IPS DF 4.7 (cell line): Measurements from ENCODE around the gene CYP27C1.
"Not testable (repeated sequence)": the region's sequence is repeated elsewhere in the genome, so short reads cannot be mapped to it uniquely, and the experiment has no call there.

Source experiments
- DNase-seq: peaks from one replicate; pipeline ENCODE4 v3.0.0-alpha.2; 2013; ENCODE audit warnings: low spot score; ENCODE audit errors: extremely low read depth

Gene CYP27C1, protein sequence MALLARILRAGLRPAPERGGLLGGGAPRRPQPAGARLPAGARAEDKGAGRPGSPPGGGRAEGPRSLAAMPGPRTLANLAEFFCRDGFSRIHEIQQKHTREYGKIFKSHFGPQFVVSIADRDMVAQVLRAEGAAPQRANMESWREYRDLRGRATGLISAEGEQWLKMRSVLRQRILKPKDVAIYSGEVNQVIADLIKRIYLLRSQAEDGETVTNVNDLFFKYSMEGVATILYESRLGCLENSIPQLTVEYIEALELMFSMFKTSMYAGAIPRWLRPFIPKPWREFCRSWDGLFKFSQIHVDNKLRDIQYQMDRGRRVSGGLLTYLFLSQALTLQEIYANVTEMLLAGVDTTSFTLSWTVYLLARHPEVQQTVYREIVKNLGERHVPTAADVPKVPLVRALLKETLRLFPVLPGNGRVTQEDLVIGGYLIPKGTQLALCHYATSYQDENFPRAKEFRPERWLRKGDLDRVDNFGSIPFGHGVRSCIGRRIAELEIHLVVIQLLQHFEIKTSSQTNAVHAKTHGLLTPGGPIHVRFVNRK

DNA sequence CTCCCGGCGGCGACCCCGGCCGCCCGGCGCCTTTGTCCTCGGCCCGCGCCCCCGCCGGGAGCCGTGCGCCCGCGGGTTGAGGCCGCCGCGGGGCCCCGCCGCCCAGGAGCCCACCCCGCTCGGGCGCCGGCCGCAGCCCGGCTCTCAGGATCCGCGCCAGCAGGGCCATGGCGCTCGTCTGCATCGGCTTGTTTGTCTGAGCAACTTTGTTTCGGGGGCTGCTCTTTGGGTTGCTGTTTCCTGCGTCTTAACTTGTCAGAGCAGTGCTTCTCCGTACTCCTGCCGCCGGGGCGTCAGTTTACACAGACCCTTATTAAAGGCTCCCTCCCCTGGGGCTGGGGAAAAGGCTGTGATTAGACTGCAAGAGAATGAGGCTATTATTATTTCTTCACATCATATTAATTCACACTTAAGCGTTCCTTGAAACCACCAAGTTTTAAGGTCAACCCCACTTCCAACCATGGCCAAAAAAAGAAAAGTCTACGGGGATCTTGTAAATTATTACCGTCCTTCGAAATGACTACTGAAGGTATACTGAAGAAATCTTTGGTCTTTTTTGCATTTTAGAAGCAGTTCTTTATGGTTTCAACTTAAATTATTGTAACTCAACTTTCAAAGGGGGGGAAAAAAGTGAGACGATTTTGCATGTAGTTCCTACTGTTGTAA lies at the start of gene CYP27C1:
Gene CYP27C1, minus strand, starts transcription at position 198 of the 666 bp plus-strand sequence. Its CDS starts 29 bp downstream, at position 169.
- DNase-seq: no peak

DNA sequence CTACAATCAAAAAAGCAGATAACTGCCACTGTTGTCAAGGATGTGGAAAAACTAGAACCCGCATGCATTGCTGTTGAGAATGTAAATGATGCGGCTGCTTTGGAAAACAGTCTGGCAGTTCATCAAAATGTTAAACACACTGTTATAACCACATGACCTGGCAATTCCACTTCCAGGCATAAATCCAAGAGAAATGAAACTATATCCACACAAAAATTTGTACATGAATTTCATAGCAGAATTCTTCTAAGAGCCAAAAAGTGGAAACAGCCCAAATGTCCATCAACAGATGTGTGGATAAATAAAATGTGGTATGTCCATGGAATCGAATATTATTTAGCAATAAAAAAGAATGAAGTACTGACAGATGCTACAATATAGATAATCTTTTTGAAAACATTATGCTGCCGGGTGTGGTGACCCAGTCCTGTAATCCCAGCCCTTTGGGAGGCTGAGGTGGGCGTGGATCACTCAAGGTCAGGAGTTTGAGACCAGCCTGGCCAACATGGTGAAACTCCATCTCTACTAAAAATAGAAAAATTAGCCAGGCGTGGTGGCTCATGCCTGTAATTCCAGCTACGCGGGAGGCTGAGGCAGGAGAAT lies 41.8 kb upstream of the CYP27C1 start:
- no peak for DNase-seq

DNA sequence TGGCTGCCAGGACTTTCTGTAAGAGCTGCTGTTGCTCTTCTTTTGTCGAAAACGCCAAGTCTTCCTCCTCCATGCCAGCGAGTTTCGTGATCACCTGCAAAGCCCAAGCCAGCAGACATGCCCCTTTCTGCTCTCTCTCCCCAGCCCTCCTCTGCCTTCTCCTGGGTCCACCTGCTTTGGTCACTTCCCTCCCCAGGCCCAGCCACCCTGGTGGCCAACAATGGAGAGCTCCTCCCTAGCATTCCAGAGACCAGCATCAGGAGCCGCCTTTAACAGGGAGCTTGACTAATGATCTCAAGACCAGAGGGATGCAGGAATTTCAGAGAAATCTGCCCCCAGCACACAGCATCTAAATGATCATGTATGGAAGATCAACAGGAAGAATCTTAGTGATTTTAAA lies 39.3 kb upstream of the CYP27C1 start:
- DNase-seq: no peak

DNA sequence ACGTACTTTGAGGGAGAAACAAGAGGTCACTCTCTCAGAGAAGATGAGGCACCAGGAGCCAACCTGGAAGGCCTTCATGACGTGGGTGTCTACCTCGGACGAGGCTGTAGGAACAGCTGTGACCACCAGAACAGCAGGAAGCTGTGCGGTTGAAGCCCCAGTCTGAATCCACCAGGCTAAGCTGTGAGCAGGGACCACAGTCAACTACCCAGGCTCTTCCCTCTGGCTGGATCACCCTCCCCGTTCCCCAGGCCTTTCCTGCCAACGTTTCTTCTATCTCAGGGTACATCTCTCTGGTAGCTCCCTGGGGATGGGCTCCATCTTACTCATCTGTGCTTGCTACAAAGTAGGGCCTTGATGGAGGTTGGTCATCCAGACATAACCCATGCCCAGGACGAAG lies 36.8 kb upstream of the CYP27C1 start:
- no peak for DNase-seq

DNA sequence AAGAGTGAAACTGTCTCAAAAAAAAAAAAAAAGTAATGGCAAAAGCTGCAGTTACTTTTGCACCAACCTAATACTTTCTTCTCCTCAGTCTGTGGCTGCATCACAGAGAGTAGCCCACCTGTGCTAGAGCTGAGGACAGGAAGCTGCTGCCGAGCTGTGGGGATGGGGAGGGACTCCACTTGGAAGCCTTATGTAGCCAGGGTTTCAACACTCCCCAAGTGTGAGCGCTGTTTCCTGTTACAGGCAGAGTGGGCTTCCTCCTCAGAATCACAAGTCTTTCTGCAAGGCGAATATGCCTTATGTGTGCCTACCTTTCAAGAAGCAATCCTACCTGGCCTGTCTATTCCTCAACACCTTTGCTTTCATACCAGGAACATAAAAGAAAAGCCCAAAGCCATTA lies 36.3 kb upstream of the CYP27C1 start:
- DNase-seq: no peak

DNA sequence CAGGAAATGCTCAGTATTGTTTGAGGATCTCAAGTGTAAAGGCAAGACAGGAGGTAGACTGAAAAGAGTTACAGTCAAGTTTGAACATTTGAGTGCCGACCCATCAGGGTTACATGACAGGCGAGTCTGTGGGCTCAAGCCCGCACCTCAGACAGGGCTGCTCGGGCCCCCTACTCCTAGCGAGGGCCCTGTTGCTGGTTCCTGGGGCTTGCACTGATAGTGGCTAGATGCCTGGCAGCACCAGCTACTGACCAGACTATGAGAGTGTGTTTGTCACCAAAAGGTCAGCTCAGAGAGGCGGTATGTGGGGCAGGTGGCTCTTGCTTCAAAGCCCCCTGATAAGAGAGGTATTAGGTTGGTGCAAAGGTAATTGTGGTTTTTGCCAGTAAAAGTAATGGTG lies 35.6 kb upstream of the CYP27C1 start:
- DNase-seq: no peak

DNA sequence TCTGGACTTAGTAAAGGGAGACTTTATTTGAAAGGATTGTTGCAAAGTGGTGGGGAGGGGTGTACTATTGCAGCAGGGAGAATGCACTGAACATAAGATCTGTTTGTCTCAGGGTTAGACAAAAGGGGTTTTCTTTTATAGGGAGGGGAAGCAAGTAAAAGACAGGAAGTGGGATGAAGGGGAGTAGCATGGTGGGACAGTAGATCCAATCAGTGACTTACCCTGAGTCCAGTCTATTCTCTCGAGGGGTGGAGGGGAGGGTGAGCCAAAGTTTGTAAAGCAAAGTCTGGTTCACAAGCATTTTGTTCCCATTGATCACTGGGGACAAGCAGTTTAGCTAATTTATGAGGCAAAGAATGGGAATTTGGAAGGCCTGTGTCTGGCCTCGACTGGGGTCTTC lies 35.0 kb upstream of the CYP27C1 start:
- DNase-seq: no peak

DNA sequence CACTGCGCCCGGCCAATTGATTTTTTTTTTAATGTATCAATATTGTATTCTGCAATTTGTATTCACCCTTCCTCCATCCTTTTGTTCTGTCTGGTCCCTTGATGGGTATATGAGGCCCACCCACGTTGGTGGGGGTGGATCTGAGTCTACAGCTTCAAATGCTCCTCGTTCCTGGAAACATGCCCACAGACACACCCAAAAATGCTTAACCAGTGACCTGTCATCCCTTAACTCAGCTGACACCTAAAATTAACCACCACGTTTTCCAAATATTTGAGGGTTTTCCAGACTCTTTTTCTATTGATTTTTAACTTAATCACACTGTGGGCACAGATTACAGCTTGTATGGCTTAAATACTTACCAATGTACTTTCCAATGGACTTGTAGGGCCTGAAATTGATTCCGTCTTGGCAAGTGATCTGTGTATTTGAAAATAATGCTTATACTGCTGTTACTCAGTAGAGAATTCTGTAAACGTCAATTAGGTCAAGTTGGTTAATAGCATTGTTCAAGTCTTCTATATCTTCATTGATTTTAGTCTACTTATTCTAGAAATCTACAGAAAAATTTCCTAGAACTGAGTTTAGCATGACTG lies 34.4 kb upstream of the CYP27C1 start:
- no peak for DNase-seq

DNA sequence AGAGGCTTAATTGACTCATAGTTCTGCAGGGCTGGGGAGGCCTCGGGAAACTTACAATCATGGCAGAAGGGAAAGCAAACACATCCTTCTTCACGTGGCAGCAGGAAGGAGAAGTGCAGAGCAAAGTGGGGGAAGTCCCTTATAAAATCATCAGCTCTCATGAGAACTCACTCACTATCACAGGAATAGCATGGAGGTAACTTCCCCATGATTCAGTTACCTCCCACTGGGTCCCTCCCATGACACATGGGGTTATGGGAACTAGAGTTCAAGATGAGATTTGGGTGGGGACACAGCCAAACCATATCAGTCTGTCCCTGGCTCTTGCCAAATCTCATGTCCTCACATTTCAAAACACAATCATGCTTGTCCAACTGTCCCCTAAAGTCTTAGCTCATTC lies 21.1 kb upstream of the CYP27C1 start:
- DNase-seq: not testable (repeated sequence)

DNA sequence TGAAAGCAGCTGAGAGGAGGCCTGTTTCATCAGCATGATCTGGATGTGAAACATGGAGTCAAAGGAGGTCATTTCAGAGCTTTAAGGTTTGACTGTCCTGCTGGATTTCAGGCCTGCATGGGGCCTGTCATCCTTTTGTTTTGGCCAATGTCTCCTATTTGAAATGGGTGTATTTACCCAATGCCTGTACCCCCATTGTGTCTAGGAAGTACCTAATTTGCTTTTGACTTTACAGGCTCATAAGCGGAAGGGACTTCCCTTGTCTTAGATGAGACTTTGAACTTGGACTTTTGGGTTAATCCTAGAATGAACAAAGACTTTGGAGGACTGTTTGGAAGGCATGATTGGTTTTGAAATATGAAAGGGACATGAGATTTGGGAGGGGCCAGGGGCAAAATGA lies 19.3 kb upstream of the CYP27C1 start:
- no peak for DNase-seq

DNA sequence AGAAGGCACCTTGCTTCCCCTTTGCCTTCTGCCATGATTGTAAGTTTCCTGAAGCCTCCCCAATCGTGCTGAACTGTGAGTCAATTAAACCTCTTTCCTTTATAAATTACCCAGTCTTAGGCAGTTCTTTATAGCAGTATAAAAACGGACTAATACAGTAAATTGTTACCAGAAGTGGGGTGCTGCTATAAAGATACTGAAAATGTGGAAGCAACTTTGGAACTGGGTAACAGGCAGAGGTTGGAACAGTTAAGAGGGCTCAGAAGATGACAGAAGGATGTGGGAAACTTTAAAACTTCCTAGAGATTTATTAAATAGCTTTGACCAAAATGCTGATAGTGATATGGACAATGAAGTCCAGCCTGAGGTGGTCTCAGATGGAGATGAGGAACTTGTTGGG lies 17.7 kb upstream of the CYP27C1 start:
- not testable (repeated sequence) for DNase-seq

DNA sequence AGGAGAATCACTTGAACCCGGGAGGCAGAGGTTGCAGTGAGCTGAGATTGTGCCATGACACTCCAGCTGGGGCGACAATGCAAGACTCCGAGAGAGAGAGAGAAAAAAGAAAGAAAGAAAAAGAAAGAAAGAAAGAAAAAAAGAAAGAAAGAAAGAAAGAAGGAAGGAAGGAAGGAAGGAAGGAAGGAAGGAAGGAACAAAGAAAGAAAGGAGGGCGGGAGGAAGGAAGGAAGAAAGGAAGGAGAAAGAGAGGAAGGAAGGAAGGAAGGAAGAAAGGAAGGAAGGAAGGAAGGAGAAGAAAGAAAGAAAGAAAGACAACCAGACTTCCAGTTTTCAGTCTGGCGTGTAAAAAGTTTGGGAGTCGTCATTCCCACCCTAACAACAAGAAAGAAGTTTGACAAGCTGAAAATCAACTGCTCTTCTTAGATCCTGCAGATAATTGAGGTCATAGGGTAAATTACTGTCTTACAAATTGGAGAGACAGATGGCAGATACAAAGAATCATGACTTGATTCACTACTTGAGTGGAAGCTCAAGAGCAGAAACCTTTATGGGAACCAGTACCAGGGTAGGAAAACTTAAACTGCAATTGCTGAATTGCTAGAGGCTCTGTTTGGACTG lies 15.1 kb upstream of the CYP27C1 start:
- no peak for DNase-seq

DNA sequence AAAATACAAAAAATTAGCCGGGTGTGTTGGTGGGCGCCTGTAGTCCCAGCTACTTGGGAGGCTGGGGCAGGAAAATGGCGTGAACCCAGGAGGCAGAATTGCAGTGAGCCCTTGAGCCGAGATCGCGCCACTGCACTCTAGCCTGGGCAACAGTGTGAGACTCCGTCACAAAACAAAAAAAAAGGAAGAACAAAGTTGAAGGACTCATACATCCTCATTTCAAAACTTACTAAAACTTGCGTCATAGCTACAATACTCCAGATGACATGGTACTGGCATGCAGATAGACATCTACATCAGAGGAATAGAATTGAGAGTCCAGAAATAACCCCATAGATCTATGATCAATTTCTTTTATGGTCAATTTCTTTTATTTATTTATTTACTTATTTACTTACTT lies 13.6 kb upstream of the CYP27C1 start:
- DNase-seq: no peak

DNA sequence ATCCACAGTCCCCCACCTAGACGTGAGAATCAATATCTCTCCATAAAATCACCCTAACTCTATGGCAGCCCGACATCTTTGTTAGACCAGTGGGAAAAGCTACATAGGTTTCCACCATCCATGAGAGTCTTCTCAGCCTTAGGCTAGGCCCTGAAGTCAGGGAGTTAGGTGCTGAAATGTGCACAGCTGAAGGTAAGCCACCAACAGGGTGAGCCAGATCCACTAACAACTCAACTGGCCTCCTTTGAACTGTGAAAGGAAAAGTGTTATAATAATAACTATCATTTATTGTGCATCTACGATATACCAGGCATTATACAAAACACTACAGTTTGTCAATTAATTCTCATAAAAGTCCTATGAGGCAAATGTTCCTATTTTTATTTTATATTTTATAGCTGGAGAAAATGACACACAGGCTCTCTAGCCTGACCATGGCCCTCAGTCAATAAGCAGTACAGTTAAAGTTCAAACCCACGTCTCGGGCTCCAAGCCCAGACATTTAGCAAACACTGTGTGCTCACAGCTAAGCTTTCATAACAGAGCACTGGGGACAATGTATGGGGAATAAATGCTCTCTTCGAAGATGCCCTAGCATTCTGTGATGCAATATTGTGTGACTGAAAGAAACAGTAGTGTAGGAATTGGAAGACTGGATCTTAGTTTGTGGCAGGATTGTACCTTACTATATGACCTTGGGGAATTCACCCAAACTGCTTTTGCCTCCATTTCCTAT lies 11.2 kb upstream of the CYP27C1 start:
- no peak for DNase-seq

DNA sequence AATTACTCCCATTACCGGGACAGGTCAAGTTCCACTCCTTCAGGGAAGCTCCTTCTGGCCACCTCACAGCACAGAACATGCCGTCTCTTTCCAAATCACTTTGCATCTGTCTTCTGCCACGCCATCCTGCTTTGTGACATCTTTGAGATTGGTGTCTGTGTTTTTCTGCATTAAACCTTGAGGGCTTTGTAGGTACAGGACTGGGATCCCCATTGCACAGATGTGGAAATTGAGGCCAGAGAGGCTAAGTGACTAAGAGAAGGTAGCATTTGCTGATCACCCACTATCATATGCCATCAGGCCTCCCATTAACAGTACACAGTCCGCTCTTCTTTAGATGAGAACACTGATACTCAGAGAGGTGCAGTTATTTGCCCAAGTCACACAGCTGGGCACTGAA lies 9.5 kb upstream of the CYP27C1 start:
- no peak for DNase-seq

DNA sequence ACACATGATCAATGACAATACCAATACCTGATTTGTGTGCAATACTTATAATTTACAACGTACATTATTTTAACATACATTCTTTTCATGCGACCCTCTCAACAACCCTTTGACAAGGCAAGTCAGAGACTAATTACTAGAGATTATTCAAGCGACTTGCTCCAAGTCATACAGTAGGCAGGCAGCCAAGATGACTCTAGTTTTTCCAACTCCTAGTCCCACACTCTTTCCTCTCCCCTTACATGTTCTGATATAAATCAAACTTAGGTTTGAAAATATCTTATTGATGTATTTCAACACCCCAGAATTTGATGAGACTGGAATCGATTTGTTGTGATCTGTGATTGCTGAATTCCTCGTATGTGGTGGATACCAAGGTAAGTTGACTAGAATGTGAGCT lies 8.0 kb upstream of the CYP27C1 start:
- DNase-seq: no peak

DNA sequence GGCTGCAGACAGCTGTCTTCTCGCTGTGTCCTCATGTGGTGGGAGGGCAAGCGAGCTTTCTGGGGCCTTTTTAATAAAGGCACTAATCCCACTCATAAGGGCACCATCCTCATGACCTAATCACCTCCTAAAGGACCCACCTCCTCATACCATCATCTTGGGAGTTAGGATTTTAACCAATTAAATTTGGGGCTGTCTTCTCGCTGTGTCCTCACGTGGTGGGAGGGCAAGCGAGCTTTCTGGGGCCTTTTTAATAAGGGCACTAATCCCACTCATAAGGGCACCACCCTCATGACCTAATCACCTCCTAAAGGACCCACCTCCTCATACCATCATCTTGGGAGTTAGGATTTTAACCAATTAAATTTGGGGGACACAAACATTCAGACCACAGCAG lies 7.2 kb upstream of the CYP27C1 start:
- not testable (repeated sequence) for DNase-seq

DNA sequence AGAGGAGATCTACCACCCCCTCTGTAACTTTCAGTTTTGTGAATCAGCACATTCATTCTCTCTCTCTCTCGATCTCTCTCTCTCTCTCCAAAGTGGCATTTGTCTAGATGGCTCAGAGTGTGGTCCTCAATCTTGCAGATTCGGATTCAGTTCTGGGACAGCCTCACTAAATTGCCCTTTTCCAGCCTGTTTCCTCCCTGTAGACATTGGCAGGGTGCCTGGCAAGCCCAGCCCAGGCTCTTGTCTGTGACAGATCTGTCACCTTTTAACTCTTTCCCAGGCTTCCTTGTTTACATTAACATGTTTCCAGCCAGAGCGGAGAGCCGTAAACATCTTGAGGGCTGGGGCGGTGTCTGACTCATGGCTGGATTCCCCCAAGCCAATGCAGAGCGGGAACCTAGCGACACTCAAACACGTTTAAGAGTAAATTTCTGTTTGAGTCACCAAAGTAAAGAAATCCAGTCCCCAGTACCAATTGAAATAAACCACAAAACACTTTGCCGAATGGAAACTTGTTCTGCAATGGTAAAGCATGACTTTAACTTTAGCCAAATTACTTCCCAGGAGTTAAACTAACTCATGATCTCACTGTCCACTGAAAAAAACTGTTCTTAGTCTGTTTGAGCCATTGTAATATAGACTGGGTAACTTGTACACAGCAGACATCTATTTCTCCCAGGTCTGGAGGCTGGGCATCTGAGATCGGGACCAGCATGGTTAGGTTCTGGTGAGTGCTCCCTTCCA lies 6.6 kb upstream of the CYP27C1 start:
- DNase-seq: no peak

DNA sequence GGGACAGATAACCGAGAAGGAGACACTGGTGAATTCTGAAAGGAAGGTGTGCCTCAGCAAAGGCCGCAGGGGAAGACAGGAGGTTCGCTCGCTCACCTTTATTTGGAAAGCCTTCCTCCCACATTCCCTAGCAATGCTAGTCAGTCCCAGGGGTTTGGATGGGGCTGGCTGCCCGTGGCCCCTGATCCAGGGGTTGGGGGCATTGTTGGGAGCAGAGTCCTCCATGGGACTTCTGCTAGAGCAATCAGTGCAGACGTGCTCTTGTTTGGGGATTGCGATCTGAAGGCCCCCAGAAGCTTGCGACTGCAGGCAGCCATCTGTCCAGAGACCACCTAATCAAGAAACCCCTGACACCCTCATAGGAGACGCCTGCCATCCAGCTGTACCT lies 6.0 kb upstream of the CYP27C1 start:
- DNase-seq: no peak
